HG02840 (cell line): ENCODE data around the gene ERBB4.
"Not testable (repeated sequence)": the region's sequence is repeated elsewhere in the genome, so short reads cannot be mapped to it uniquely, and the experiment has no call there.

Source experiments
- ATAC-seq: cut with Tn5 transposase; IDR thresholded peaks from one replicate; pipeline ENCODE4 v1.9.1; 2021; ENCODE audit warnings: mild to moderate bottlenecking, moderate library complexity, moderate number of reproducible peaks; ENCODE audit not compliant: unreplicated experiment, low FRiP score

Gene ERBB4

GRCh38 chr2:211568439-211568838 is 970.2 kb downstream of the ERBB4 start:
- no peak for ATAC-seq

- no peak for ATAC-seq
Measured at GRCh38 chr2:211564441-211564840, 974.2 kb downstream of the ERBB4 start.

- ATAC-seq = no peak
Measured at GRCh38 chr2:211545582-211545981, 993.0 kb downstream of the ERBB4 start.

DNA sequence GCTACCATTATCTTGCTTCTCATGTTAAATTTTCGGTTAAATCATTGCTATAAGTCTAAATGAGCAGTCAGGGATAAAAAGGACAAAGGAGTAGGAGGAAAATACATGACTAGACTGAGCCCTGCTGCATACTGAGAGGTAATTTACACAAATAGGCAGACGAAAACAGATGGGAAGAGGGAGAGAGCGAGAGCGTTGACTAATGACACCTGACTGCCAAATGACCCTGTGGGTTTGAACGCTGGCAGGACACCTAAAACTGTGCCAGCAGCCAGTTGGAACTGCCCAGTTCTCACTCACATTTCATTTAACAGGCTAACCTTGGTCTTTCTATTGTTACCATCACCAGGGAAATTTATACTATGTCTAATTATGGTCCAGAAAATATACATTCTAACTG is 1004.0 kb downstream of the ERBB4 start:
- ATAC-seq = no peak

GRCh38 chr2:211524248-211524647 is 1014.4 kb downstream of the ERBB4 start:
- not testable (repeated sequence) for ATAC-seq

DNA sequence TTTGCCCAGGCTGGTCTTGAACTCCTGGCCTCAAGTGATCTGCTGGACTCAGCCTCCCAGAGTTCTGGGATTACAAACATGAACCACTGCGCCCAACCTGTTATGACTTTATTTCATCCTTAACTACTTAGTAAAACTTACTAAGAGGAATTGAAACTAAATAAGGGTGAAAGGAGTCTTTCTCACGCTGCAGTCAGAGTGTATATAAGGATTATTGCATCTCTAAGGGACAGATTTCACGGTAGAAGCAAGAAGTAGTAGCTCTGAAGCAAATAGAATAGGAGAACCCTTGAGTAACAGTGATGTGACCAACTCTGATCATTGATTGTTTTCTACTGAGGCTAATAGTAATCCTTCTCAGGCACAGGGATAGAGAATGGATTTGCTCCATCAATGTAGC is 1022.1 kb downstream of the ERBB4 start:
- no peak for ATAC-seq

GRCh38 chr2:211514049-211514448 is 1024.6 kb downstream of the ERBB4 start:
- no peak for ATAC-seq

DNA sequence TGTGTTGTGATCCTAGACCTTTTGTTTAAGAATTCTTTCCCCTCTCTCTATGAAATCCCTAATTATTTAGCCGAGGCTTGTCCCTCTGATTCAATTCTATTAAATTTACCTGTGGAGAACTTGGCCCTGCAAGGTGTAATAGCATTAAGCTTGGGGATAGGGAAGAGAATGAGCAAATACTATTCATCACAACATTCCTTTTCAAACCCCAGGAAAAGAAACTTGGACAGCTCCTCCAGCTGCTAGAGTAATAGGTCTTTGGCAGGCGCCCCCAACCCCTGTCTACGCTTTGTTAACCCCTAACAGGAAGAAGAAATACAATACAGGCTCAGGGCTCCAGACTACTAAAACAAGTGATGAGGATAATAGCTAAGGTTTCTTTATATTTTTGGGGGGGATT is 1025.2 kb downstream of the ERBB4 start:
- ATAC-seq = no peak

DNA sequence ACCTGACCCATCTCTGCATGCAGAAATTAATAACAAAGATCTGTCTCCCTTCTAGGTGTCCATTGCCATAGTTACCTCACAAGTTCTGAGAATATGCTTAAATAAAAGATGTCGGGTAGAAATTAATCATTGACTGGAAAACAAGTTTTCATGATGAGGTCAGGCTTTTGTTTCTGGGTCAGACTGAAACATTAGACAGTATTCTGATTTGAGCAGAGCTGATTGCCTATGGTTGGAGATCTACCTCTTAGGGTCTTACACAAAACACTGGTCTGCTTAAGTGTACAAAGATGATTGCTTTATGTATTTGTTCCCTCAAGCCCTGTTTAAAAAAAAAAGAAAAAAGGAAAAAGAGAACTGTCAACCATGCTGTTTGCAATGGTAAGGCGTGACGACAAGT is 1025.8 kb downstream of the ERBB4 start:
- no peak for ATAC-seq

DNA sequence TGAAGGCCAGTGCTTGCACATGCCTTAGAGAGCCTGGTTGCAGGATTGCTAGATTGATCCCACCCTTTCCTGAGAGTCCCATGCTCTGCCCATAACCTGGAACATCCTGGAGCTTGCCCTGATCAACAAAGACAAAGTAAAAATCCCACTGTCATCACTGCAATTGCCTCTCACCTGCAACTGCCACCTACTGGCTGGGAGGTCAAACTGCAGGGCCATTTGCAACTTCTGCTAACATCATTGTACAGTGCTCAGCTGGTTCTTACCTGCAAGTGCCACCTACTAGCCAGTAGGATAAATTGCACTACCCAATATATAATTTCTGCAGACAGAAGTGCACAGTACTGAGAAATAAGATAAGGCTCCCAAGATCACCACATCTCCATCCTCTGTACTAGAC is 1034.7 kb downstream of the ERBB4 start:
- no peak for ATAC-seq

- no peak for ATAC-seq
Measured at GRCh38 chr2:211503198-211503597, 1035.4 kb downstream of the ERBB4 start.

GRCh38 chr2:211498551-211499205 is 1039.9 kb downstream of the ERBB4 start:
- no peak for ATAC-seq

GRCh38 chr2:211495339-211495738 is 1043.3 kb downstream of the ERBB4 start:
- no peak for ATAC-seq

DNA sequence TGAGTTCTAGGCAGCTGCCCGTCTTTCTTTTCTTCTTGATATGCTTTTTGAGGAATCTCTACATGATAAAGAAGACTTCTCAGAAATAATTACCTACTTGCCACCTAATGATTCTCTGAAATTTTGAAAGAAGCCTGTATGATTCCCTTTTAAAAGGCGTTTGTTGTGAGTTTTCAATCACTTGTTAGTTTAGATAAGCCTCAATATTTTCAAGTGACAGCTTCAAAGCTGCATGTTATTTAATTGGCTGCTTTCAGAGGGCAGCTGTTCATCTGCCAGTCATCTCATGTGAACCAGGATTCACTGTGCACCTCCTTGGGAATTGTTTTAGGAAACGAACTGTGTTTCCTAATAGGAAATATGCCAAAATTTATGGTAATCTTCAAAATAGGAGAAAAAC is 1044.1 kb downstream of the ERBB4 start:
- no peak for ATAC-seq

DNA sequence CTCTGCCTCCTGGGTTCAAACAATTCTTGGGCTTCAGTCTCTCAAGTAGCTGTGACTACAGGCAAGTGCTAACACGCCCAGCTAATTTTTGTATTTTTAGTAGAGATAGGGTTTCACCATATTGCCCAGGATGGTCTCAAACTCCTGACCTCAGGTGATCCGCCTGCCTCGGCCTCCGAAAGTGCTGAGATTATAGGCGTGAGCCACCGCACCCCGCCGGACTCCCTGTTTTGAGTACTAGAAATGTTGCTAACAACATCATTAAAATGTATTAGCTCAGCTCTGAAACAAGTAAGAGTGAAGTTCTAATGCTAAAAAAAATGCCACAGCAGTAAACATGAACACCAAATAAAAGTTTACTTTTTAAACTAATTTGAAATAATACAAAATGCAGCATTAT is 1044.5 kb downstream of the ERBB4 start:
- ATAC-seq = no peak

GRCh38 chr2:211487733-211488132 is 1050.9 kb downstream of the ERBB4 start:
- no peak for ATAC-seq

- no peak for ATAC-seq
Measured at GRCh38 chr2:211479536-211480150, 1059.0 kb downstream of the ERBB4 start.

DNA sequence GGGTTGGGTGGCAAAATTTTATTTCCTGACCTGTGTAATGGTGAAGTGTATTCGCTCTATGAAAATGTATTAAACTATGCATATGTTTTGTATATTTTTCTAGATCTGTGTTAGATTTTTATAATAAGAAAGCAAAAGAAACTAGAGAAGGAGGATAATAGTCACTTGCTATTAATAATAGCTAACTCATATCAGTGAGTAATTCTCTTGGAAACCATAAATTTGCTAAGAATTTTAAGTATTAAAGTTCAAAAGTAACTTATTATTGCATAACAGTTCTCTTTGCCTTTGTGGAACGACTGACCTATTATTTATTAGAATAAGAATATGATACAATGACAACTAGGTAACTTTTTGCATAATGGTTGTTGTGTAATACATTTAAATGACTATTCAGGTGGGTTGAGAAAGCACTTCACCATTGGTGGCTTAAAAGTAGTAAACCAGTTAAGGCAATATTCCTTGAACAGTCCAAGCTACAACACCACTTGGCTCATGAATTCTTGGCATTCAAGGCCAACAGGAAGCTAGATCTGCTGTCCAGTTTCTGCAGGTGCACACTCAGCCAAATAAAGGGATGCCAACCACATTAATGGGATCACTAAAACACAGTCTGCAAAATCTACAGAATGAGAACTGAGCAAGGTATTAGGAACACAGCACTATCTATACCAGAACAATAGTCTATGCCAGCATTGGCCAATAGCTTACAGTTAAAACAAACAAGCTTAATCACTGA is 1060.9 kb downstream of the ERBB4 start:
- no peak for ATAC-seq

GRCh38 chr2:211473116-211473515 is 1065.5 kb downstream of the ERBB4 start:
- no peak for ATAC-seq

GRCh38 chr2:211469664-211470059 is 1068.9 kb downstream of the ERBB4 start:
- no peak for ATAC-seq

DNA sequence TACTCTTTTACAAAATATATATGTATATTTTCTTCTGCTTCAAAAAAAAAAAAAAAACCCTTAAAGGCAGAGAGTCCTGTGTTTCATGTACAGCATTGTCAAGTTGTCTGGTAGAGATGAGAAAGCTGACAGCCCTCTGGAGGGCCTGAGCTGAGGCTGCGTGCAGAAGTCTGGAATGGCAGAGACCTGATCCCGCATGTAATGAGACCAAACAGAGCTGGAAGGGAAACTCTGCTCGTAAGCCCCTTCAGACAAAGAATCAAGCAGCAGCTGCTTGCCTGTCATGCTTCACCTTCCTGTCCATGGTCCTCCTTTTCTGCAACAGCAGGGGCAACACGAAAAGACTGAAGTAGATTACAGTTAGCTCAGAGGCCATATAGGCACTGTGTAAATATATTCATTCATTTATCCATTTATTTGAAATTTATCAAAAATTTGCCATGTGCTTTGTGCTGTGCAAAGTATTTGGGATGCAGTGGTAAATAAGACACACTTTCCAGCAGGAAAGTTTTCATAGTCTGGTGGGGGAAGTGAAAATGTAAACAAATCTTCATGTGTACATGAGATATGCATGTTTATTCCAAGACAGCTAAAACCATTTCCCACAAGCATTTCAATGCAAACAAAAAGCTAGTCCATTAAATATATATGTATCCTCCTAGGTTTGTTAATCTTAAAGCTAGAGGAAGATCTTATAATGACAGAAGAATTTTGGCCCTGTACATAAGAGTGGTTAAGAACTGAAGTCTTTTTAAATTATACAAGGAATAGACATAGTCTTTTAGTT is 1069.5 kb downstream of the ERBB4 start:
- ATAC-seq = no peak
